OCI-LY7 (cell line): Measurements from ENCODE around the gene TTC22. TPM values are rescaled to one million over a fixed set of nuclear protein-coding genes. Genes with fewer than 3 reads are reported as not detected.
"Not testable (repeated sequence)": the region's sequence is repeated elsewhere in the genome, so short reads cannot be mapped to it uniquely, and the experiment has no call there.

Experiments used
- BruUV-seq: library from RNA; stranded (reverse); fragments of 400-500 nt; replicated peaks from 2 replicates; lab custom pipeline; 2021; lab: Mats Ljungman, UMichigan
- CTCF ChIA-PET: fragments of 300-600 bp; sonication (Branson Sonifier 250); formaldehyde crosslinking; loops from one replicate; lab custom pipeline; 2022; ENCODE audit warnings: antibody characterized with exemption; ENCODE audit not compliant: unreplicated experiment; lab: Charles Lee
- POLR2A ChIA-PET: fragments of 300-600 bp; sonication (Branson Sonifier 250); formaldehyde crosslinking; loops from one replicate; lab custom pipeline; 2022; ENCODE audit warnings: antibody characterized with exemption; lab: Charles Lee
- DNase-seq: peaks from one replicate; pipeline ENCODE4 v3.0.0-alpha.2; 2015; ENCODE audit warnings: low spot score
- H2AFZ ChIP-seq: fragments of 200-600 bp; sonication (generic), shearing (Covaris generic); 2 replicates; pipeline ENCODE4 v1.6.1; 2014; ENCODE audit warnings: mild to moderate bottlenecking, antibody characterized with exemption, low read length, moderate library complexity
- H3K27ac ChIP-seq: fragments of 200-600 bp; sonication (generic); 2 replicates; pipeline ENCODE4 v1.5.1; 2014; ENCODE audit warnings: mixed run types, low read depth, mild to moderate bottlenecking, moderate library complexity, low read length, inconsistent platforms; ENCODE audit not compliant: poor library complexity, severe bottlenecking
- H3K36me3 ChIP-seq: fragments of 200-600 bp; sonication (generic); 2 replicates; pipeline ENCODE4 v1.6.1; 2014; ENCODE audit warnings: mild to moderate bottlenecking, antibody characterized with exemption, low read length, moderate library complexity, mixed read lengths; ENCODE audit not compliant: insufficient read depth
- H3K4me1 ChIP-seq: fragments of 200-600 bp; sonication (generic); 2 replicates; pipeline ENCODE4 v1.5.1; 2014; ENCODE audit warnings: mild to moderate bottlenecking, low read length; ENCODE audit not compliant: insufficient read depth, poor library complexity, severe bottlenecking
- H3K4me2 ChIP-seq: fragments of 200-600 bp; sonication (generic); 2 replicates; pipeline ENCODE4 v1.6.1; 2014; ENCODE audit warnings: mild to moderate bottlenecking, low read length
- H3K4me3 ChIP-seq: fragments of 200-600 bp; sonication (generic); 2 replicates; pipeline ENCODE4 v1.5.1; 2014; ENCODE audit warnings: mild to moderate bottlenecking, low read depth, low read length; ENCODE audit not compliant: poor library complexity, severe bottlenecking
- H3K79me2 ChIP-seq: fragments of 200-600 bp; sonication (generic); 2 replicates; pipeline ENCODE4 v1.6.1; 2016; ENCODE audit warnings: low read depth, mild to moderate bottlenecking, low read length, moderate library complexity, mixed read lengths; ENCODE audit not compliant: insufficient read depth
- H3K9me2 ChIP-seq: fragments of 200-600 bp; sonication (generic); 2 replicates; pipeline ENCODE4 v1.6.1; 2016; ENCODE audit warnings: mild to moderate bottlenecking, low read length, mixed read lengths; ENCODE audit not compliant: insufficient read depth
- H3K9me3 ChIP-seq: fragments of 200-600 bp; sonication (generic); 2 replicates; pipeline ENCODE4 v1.6.1; 2014; ENCODE audit warnings: mild to moderate bottlenecking, mixed run types, low read length, mixed read lengths
- H4K20me1 ChIP-seq: fragments of 200-600 bp; sonication (generic); 2 replicates; pipeline ENCODE4 v1.6.1; 2014; ENCODE audit warnings: mild to moderate bottlenecking, antibody characterized with exemption, low read length, moderate library complexity, mixed read lengths; ENCODE audit not compliant: insufficient read depth
- CTCF ChIP-seq: fragments of 200-600 bp; sonication (generic); conservative IDR thresholded peaks from 2 replicates; pipeline ENCODE4 v1.5.1; 2014; ENCODE audit warnings: mild to moderate bottlenecking, antibody characterized with exemption, low read length, moderate library complexity, mixed read lengths
- EZH2phosphoT487 ChIP-seq: fragments of 200-600 bp; sonication (generic); IDR thresholded peaks from 2 replicates; pipeline ENCODE4 v1.6.1; 2018; ENCODE audit warnings: low read depth, borderline replicate concordance, mild to moderate bottlenecking, mixed run types, antibody characterized with exemption, low read length, moderate library complexity, mixed read lengths
- intact Hi-C: fragments of 100-400 bp; cut with micrococcal nuclease; formaldehyde crosslinking; loops from one replicate; pipeline ENCODE4 v1.10.0; 2022; ENCODE audit not compliant: unreplicated experiment
- total RNA-seq, 2 experiments: library from RNA; depleted of rRNA in 1 of 2; stranded (reverse); fragments of >200 nt in 1 of 2; shearing (Covaris generic) in 1 of 2; gene quantifications; 2 replicates each; pipeline ENCODE4 v1.2.3, GENCODE V29; 2014 to 2022

Gene TTC22
- total RNA-seq, 2 experiments from 2014 or later, result not detected

GRCh38 chr1:54777011-54777410, 24.1 kb downstream of the TTC22 start:
- H3K27ac ChIP-seq, result no peak overlapping the region
- BruUV-seq, result no TSS peak
- no peaks in the 10 kb centered on the region for H3K9me3 ChIP-seq
- H4K20me1 ChIP-seq, result no peaks in the 10 kb centered on the region
- H3K4me1 ChIP-seq, result peaks cover 6% of the 10 kb centered on the region
- H3K9me2 ChIP-seq, result no peaks in the 10 kb centered on the region
- no peak overlapping the region for H2AFZ ChIP-seq
- H3K36me3 ChIP-seq, result no peaks in the 10 kb centered on the region
- H3K4me2 ChIP-seq, result no peak overlapping the region
- ChIA-PET CTCF (interaction anchor here (0.5 kb wide), 1 partner anchor 614 kb away, joined by 3 read pairs; no protein-coding TSS in a partner anchor), POLR2A (no interaction called here)
- intact Hi-C loops, result no loop called here
- TF ChIP-seq CTCF (no peak), EZH2phosphoT487 (no peak)
- H3K79me2 ChIP-seq, result no peaks in the 10 kb centered on the region
- no peak for DNase-seq
- no peak overlapping the region for H3K4me3 ChIP-seq

- H3K9me3 ChIP-seq, BruUV-seq, H3K9me2 ChIP-seq, H3K4me3 ChIP-seq, H3K36me3 ChIP-seq, POLR2A ChIA-PET, DNase-seq, H3K79me2 ChIP-seq, H3K4me1 ChIP-seq, H3K27ac ChIP-seq, intact Hi-C loops, CTCF ChIA-PET, H4K20me1 ChIP-seq: not testable (repeated sequence)
- Histone ChIP-seq H2AFZ (peak overlapping the region; percentile 78; the same call in 1 of the 2 replicates), H3K4me2 (0 out of 2 replicates have a peak overlapping the region, but pooled peaks have one; percentile 2)
These were observed 25.0 kb downstream of the TTC22 start for GRCh38 chr1:54775828-54776721.

- no TSS peak for BruUV-seq
- ChIA-PET CTCF (interaction anchor here (0.5 kb wide), 1 partner anchor 628 kb away, joined by 4 read pairs; no protein-coding TSS in a partner anchor), POLR2A (no interaction called here)
- no peaks in the 10 kb centered on the region for H3K9me2 ChIP-seq
- H2AFZ ChIP-seq, result peak overlapping the region; percentile 78; the same call in 1 of the 2 replicates
- peak overlapping the region; percentile 2; the same call in 1 of the 2 replicates for H3K4me2 ChIP-seq
- intact Hi-C loops, result no loop called here
- no peak overlapping the region for H3K27ac ChIP-seq
- H3K4me3 ChIP-seq, result no peak overlapping the region
- no peaks in the 10 kb centered on the region for H4K20me1 ChIP-seq
- H3K4me1 ChIP-seq, result peaks cover 6% of the 10 kb centered on the region
- TF ChIP-seq CTCF, result no peak
- no peak for TF ChIP-seq EZH2phosphoT487
- no peaks in the 10 kb centered on the region for H3K36me3 ChIP-seq
- H3K9me3 ChIP-seq, result no peaks in the 10 kb centered on the region
- H3K79me2 ChIP-seq, result no peaks in the 10 kb centered on the region
- DNase-seq, result peak; percentile 60
These were observed 26.2 kb downstream of the TTC22 start for GRCh38 chr1:54774820-54775498.
